Right cardiac atrium (tissue), 5 donors: ENCODE measurements around the gene TMEM183A. TPM values are rescaled to one million over a fixed set of nuclear protein-coding genes. Genes with fewer than 3 reads are reported as not detected.

ENCODE experiments used
- ATAC-seq, 2 donors: fragments of 200-7000 bp; cut with Tn5 transposase; one replicate each; pipeline versions ENCODE4 v1.8.0 to v1.9.1; 2020; ENCODE audit warnings: moderate library complexity in 2 of 2, mild to moderate bottlenecking in 1 of 2
- DNase-seq, 3 donors: peaks; one replicate each; pipeline ENCODE4 v3.0.0-alpha.2; 2020
- H3K27ac ChIP-seq: one replicate; pipeline ENCODE4 v1.5.1; 2013; ENCODE audit warnings: mild to moderate bottlenecking, low read length, control low read depth, moderate library complexity
- H3K27me3 ChIP-seq: one replicate; pipeline ENCODE4 v1.6.1; 2013; ENCODE audit not compliant: control insufficient read depth, insufficient read depth
- H3K4me1 ChIP-seq: one replicate; pipeline ENCODE4 v1.6.1; 2013; ENCODE audit warnings: low read length; ENCODE audit not compliant: control insufficient read depth, insufficient read depth
- H3K4me3 ChIP-seq: one replicate; pipeline ENCODE4 v1.5.1; 2013; ENCODE audit warnings: low read length, control low read depth
- H3K9me3 ChIP-seq: one replicate; pipeline ENCODE4 v1.6.1; 2013; ENCODE audit warnings: low read length; ENCODE audit not compliant: control insufficient read depth
- WGBS: extraction: QIAGEN DNeasy Blood & Tissue Kit; methylation state at CpG from one replicate; pipeline ENCODE4 v1.1.7; 2013; 5-methylcytosine and 5-hydroxymethylcytosine counted together
- intact Hi-C, 4 donors: fragments of 100-400 bp; cut with DNase I; formaldehyde crosslinking; loops; one replicate each; pipeline versions ENCODE4 v1.11.0 to v1.14.0; 2022 to 2023
- polyA plus RNA-seq: library from polyadenylated mRNA; stranded (reverse); fragments of 200-250 nt; gene quantifications from one replicate; pipeline ENCODE4 v1.2.3, GENCODE V29; 2013
- total RNA-seq, 4 donors: library from RNA; stranded (reverse); fragmentation: NEBNext Ultra II Directional; extraction: Animal tissue kit (Norgen Biotek cat#: 25700); gene quantifications; one replicate each; pipeline ENCODE4 v1.2.1, GENCODE V29; 2021
- donor health status: healthy with polysubstance abuse.
- donor health status: DM: no; HTN: yes; CAD: no.
- donor health status: DM: no; HTN: no; CAD: no.
- donor health status: DM: no; HTN: yes; CAD: no; lungs with severe emphysema.
- donor health status: DM: yes; HTN: yes; CAD: no.

The TMEM183A gene
- total and polyA plus RNA-seq, 5 donors: 16.0 to 35.8 (median 26.7) TPM

DNA sequence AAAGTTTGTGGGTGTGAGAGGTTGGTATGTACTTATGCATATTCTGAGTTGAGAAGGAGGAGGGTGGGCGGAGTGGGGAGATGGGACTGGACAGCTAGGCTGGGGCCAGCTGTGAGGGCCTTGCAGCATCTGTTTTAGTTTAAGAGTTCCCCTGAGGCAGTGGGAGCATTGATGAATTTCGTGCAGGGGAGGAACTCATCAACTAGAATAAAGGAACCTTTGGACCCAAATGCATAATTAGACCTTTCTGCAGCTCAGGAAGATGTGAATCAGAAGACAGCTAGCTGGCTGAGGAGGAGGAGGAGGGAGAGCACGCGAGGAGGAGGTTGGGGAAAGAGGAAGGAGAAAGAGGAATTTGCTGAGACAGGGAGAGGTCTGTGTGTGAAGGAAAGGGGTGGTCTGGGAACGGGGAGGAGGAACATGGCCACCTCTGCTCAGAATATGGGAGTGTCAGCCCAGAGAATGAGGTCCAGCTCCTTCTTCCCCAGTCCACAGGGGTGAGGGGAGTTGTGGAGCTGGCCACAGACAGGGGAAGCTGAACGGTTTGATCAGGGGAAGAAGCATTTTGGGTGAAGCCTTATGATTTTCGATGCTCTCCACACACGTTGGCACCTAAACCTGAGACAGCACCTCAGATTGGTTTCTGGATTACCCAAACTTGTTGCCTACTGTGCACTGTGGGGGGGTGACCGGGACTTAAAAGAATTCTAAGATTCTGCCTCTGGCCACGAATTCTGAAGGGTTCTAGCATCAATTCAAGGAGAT lies 50.9 kb downstream of the TMEM183A start:
- no peaks in the 10 kb centered on the region for H3K4me1 ChIP-seq
- no peak overlapping the region for H3K27ac ChIP-seq
- 60% methylated on average over 9 of the region's 10 CpGs for WGBS
- ATAC-seq (no peak), DNase-seq (no peak)
- H3K4me3 ChIP-seq: no peak overlapping the region
- intact Hi-C loops: no loop called here
- H3K9me3 ChIP-seq: no peaks in the 10 kb centered on the region
- no peaks in the 10 kb centered on the region for H3K27me3 ChIP-seq

DNA sequence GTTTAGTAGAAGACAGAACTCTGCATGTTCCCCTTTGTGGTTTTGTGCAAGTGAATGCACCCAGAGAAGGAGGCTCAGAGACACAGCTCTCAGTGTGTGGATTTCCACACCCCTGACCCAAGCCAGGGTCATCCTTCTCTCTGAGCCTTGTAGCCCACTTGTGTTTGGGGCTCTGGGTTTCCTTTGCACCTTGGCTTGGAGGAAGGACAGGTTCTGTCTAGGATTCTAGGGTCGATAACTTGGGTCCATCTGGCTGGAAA lies 51.4 kb downstream of the TMEM183A start:
- H3K27ac ChIP-seq: no peak overlapping the region
- H3K4me3 ChIP-seq: no peak overlapping the region
- H3K27me3 ChIP-seq: no peaks in the 10 kb centered on the region
- DNase-seq (no peak), ATAC-seq (no peak)
- WGBS: 93% methylated on average over 1 of the region's 1 CpG
- intact Hi-C loops: no loop called here
- H3K4me1 ChIP-seq: no peaks in the 10 kb centered on the region
- no peaks in the 10 kb centered on the region for H3K9me3 ChIP-seq

DNA sequence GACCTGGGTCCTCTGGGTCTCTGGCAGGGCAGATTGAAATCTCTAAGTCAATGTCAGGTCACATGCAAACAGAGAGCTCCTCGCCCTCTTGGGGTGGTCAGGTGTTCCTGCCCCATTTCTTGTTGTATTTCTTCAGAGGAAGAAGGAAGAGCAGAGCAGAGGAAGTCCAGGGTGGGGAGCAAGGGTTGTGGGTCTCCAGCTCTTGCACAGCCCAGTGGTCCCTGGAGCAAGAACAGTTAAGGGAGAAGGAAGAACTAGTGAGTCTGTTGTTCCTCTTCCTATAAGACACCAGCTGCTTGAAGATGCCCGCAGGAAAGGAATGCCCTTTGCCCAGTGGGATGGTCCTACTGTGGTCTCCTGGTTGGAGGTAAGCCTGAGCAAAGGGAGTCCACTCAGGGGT lies 52.3 kb downstream of the TMEM183A start:
- H3K4me1 ChIP-seq: no peaks in the 10 kb centered on the region
- DNase-seq: no peak
- ATAC-seq: no peak
- H3K27me3 ChIP-seq: no peaks in the 10 kb centered on the region
- WGBS: 73% methylated on average over 2 of the region's 2 CpGs
- H3K27ac ChIP-seq: no peak overlapping the region
- no peak overlapping the region for H3K4me3 ChIP-seq
- no peaks in the 10 kb centered on the region for H3K9me3 ChIP-seq
- intact Hi-C loops: no loop called here

DNA sequence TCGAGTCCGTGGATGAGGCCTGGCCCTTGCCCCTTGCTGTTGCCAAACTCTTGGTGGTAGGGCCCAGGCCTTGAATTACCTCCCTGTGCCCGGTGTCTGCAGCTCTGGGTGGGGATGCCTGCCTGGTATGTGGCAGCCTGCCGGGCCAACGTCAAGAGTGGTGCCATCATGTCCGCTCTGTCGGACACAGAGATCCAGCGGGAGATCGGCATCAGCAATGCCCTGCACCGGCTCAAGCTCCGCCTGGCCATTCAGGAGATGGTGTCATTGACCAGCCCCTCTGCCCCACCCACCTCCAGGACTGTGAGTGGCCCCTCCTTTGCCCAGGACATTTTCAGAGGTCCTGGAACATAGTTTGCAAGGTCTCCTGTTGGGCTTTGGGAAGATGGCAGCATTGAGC lies 52.9 kb downstream of the TMEM183A start:
- Histone ChIP-seq H3K4me3 (no peak overlapping the region), H3K4me1 (no peaks in the 10 kb centered on the region), H3K27ac (no peak overlapping the region), H3K27me3 (no peaks in the 10 kb centered on the region), H3K9me3 (no peaks in the 10 kb centered on the region)
- DNase-seq (no peak), ATAC-seq (no peak)
- WGBS: 97% methylated on average over 11 of the region's 11 CpGs
- intact Hi-C loops: no loop called here

DNA sequence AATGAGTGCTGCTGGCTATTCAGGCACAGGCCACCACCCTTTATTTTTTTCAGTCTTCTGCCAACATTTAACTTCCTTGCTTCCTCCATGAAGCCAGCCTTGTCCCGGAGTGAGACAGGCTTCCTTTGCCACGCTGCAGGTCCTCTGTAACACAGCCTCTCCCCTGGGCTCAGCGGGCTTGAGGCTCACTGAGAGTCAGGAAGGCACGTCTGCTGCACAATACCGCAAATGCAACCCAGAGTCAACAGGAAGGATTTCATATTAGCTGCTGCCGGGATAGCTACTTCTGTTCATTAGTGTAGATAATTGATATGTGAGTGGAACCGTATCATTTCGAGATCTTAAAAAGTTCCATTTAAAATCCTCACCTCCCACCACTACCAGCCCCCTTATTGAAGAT lies 56.1 kb downstream of the TMEM183A start:
- no peak overlapping the region for H3K27ac ChIP-seq
- H3K27me3 ChIP-seq: no peaks in the 10 kb centered on the region

DNA sequence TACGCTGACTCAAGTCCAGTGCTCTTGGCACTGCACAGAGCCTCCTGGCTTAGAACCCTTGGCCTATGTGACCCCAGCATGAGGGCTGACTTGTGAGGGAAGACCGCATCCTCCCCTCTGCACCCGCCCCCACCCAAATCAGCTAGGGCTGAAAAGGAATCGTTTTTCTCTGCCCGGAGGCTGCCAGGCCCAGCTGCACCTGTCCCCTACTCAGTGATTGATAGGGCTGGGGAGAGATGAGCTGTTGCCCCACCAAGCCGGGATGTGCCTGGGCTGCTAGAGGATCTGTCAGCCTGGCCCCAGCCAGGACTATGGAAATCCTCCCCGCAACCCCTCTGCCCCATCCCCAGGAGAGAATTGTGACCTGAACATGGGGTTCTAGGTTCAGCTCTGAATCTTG lies 58.0 kb downstream of the TMEM183A start:
- ATAC-seq: no peak
- no peaks in the 10 kb centered on the region for H3K9me3 ChIP-seq
- H3K27ac ChIP-seq: no peak overlapping the region
- 80% methylated on average over 7 of the region's 7 CpGs for WGBS
- no peak overlapping the region for H3K4me3 ChIP-seq
- peaks cover 9% of the 10 kb centered on the region for H3K4me1 ChIP-seq
- DNase-seq: no peak
- intact Hi-C loops: no loop called here
- no peaks in the 10 kb centered on the region for H3K27me3 ChIP-seq

More for the DNA sequence above, 56.1 kb downstream of the TMEM183A start:
- WGBS: 70% methylated on average over 8 of the region's 8 CpGs
- intact Hi-C loops: no loop called here
- peaks cover 3% of the 10 kb centered on the region for H3K4me1 ChIP-seq
- DNase-seq (no peak), ATAC-seq (no peak)
- H3K9me3 ChIP-seq: no peaks in the 10 kb centered on the region
- no peak overlapping the region for H3K4me3 ChIP-seq

DNA sequence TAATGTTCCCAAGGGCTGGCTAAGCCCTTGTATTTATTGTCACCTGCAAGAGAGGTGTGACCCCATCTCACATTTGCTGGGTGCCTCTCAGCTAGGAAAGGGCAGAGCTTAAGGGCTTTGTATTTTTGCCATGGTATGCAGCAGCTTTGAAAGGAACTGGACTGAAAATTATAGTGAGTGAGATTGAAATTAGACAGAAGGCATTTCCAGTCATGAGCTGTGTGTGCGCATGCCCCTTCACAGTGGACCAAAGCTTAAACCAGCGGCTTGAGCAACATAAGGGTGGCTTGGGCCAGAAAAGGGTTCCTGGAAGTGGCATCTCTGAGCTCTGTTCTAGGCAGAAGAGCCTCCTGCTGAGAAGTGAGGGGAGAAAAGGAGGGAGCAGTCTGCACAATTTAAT lies 58.8 kb downstream of the TMEM183A start:
- 62% methylated on average over 2 of the region's 2 CpGs for WGBS
- H3K4me1 ChIP-seq: peaks cover 9% of the 10 kb centered on the region
- no peaks in the 10 kb centered on the region for H3K27me3 ChIP-seq
- DNase-seq (no peak), ATAC-seq (no peak)
- intact Hi-C loops: no loop called here
- no peak overlapping the region for H3K4me3 ChIP-seq
- peak overlapping the region; percentile 37 for H3K27ac ChIP-seq
- no peaks in the 10 kb centered on the region for H3K9me3 ChIP-seq

DNA sequence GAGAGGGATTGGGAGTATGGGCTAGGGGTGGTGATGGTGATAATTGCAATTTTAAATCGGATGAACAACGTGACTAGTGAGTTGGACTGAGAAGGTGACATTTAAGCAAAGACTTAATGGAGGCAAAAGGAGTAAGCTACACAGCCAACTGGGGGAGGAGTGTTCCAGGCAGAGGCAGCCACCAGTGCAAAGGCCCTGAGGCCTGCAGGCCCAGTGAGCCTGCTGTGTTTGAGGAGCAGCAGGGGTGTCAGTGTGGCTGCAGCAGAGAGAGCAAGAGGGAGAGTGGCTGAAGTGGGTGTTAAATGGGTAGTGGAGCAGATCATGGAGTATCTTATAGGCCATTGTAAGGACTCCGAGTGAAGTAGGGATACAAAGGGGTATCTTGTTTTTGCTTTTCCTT lies 59.8 kb downstream of the TMEM183A start:
- H3K4me1 ChIP-seq: peaks cover 9% of the 10 kb centered on the region
- H3K27ac ChIP-seq: no peak overlapping the region
- no peak overlapping the region for H3K4me3 ChIP-seq
- H3K9me3 ChIP-seq: no peaks in the 10 kb centered on the region
- no peak for ATAC-seq
- no peak for DNase-seq
- WGBS: 97% methylated on average over 3 of the region's 3 CpGs
- H3K27me3 ChIP-seq: no peaks in the 10 kb centered on the region
- intact Hi-C loops: no loop called here

DNA sequence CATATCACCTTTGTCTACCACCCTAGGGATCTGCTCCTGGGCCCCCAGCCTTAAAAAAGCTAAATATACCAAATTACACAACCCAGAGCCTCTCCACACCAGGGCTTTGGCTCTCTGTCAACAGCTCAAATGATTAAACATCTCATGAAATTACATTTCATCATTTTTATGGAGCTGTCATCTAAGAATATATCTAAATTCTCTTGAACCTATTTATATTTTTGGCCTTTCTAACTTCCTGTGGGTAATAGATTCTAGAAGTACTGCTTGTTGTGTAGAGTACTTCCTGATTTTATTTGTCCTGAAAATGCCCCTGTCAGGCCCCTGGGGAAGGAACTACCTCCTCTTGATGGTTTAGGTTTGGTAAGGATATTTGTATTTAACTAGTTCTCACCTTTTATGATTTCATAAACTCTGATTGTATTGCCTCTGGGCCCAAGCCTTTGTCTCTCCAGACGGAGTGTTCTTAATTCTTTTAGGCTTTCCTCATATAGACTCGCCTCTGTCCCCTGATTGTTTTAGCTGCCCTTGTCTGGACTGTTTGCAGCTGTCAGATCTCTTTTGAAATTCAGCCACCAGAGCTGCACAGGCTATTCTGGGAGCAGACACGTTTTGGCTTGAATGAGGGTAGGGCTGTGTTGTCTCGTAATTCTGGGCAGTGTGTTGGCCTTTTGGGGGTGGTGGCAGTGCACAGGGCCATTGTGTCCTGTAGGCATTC lies 62.0 kb downstream of the TMEM183A start:
- Histone ChIP-seq H3K4me3 (no peak overlapping the region), H3K4me1 (peaks cover 9% of the 10 kb centered on the region)
- peak; percentile 83 to 88 for ATAC-seq

DNA sequence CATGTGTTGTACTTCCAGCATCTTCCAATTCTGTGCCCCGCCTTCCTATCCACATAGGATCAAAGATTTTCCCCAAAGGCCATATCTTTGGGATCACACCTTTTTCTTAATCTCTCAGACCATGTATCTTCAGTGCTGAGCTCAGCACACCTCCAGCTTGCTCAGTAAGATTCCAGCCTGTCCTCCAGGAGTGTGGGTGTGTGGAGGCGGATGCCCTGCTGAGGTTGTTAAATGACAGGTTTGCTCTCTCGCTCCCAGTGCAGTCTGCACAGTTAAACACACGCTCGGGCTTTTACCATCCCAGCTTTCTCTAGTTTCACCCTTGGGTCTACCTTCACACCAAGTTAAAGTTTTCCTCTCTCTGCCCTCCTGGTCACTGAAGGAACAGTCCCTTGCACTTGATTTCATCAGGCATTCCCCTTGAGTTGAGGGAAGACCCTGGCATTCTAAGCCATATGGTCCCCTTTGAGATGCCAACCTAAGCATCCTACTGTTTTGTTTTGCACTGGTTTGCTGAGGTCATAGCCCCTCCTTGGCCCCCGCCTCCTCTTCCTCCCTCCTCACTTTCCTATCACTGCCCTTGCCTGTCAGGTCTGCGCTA lies 64.9 kb downstream of the TMEM183A start:
- peaks cover 9% of the 10 kb centered on the region for H3K4me1 ChIP-seq
- no peak overlapping the region for H3K4me3 ChIP-seq
- H3K27ac ChIP-seq: no peak overlapping the region
- 93% methylated on average over 7 of the region's 7 CpGs for WGBS
- no peaks in the 10 kb centered on the region for H3K9me3 ChIP-seq
- DNase-seq (no peak), ATAC-seq (no peak)
- intact Hi-C loops: no loop called here
- no peaks in the 10 kb centered on the region for H3K27me3 ChIP-seq

More for the DNA sequence above, 62.0 kb downstream of the TMEM183A start:
- intact Hi-C loops: no loop called here
- Histone ChIP-seq H3K9me3 (no peaks in the 10 kb centered on the region), H3K27me3 (no peaks in the 10 kb centered on the region), H3K27ac (peak overlapping the region; percentile 88)
- 9% methylated on average over 4 of the region's 4 CpGs for WGBS
- DNase-seq: no peak

DNA sequence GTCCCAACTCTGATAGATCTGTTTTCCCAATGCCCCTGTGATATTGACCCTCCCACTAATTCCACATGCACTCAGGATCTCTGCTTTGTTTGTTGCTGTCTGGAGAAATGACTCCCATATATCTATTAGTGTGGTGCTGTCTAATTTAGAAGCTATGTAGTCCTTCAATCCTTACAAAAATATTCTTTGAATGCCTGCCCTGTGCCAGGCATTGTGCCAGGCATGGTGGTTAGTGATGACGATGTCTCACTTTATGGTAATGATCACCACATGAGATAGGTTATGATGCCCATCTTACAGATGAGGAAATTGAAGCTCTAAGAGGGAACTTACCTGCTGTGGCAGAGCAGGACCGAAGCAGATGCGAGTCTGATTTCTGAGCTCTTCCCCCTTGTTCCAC lies 65.7 kb downstream of the TMEM183A start:
- Histone ChIP-seq H3K27ac (no peak overlapping the region), H3K4me3 (no peak overlapping the region), H3K9me3 (no peaks in the 10 kb centered on the region), H3K4me1 (peaks cover 9% of the 10 kb centered on the region), H3K27me3 (no peaks in the 10 kb centered on the region)
- no peak for DNase-seq
- no peak for ATAC-seq
- intact Hi-C loops: no loop called here
- 86% methylated on average over 3 of the region's 3 CpGs for WGBS
